H7 (cell line): ENCODE data around the gene ARMC7. TPM values are rescaled to one million over a fixed set of nuclear protein-coding genes. Genes with fewer than 3 reads are reported as not detected.
"Not testable (repeated sequence)": the region's sequence is repeated elsewhere in the genome, so short reads cannot be mapped to it uniquely, and the experiment has no call there.

Experiments
- DNase-seq: peaks from one replicate; pipeline ENCODE4 v3.0.0; 2012
- H3K27me3 ChIP-seq: 2 replicates; pipeline ENCODE4 v1.6.0; 2011; ENCODE audit warnings: mild to moderate bottlenecking, low read length; ENCODE audit not compliant: control insufficient read depth, insufficient read depth
- H3K36me3 ChIP-seq: replicated peaks from 2 replicates; pipeline ENCODE4 v1.5.1; 2011; ENCODE audit warnings: low read length; ENCODE audit not compliant: control insufficient read depth, insufficient read depth
- H3K4me3 ChIP-seq: 2 replicates; pipeline ENCODE4 v1.5.1; 2011; ENCODE audit warnings: low read depth, mild to moderate bottlenecking, control low read depth, low read length, moderate library complexity; ENCODE audit not compliant: insufficient read depth
- total RNA-seq: library from RNA; depleted of rRNA; stranded (reverse); fragments of >200 nt; shearing (Covaris generic); gene quantifications from 2 replicates; pipeline ENCODE4 v1.2.3, GENCODE V29; 2014

ARMC7 gene
- total RNA-seq, 1 experiment from 2014 or later: 6.2 TPM

- Histone ChIP-seq H3K27me3 (no peaks in the 10 kb centered on the region), H3K4me3 (no peak overlapping the region), H3K36me3 (peaks cover 5% of the 10 kb centered on the region)
- no peak for DNase-seq
Observed at GRCh38 chr17:75124819-75125162, 15.0 kb downstream of the ARMC7 start.

GRCh38 chr17:75125984-75126383, 16.2 kb downstream of the ARMC7 start:
- peaks cover 8% of the 10 kb centered on the region for H3K36me3 ChIP-seq
- DNase-seq: peak; percentile 64
- no peaks in the 10 kb centered on the region for H3K27me3 ChIP-seq
- H3K4me3 ChIP-seq: no peak overlapping the region

DNA sequence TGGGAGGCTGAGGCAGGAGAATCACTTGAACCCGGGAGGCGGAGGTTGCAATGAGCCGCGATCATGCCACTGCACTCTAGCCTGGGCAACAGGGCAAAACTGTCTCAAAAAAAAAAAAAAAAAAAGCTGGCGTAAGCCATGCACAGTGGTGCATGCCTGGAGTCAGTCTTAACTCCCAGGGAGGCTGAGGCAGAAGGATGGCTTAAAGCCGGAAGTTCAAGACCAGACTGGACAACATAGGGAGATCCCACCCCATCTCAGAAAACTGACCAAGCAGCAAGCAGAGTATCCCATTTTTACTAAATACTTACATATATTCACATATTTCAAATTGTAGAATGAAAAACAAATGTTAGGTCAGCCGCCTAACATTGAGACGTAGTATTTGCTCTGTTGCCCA, 17.2 kb downstream of the ARMC7 start:
- no peaks in the 10 kb centered on the region for H3K27me3 ChIP-seq
- no peak overlapping the region for H3K4me3 ChIP-seq
- no peak for DNase-seq
- H3K36me3 ChIP-seq: peaks cover 8% of the 10 kb centered on the region

- H3K36me3 ChIP-seq, H3K4me3 ChIP-seq, DNase-seq, H3K27me3 ChIP-seq: not testable (repeated sequence)
Observed at GRCh38 chr17:75127936-75128335, 18.2 kb downstream of the ARMC7 start.

DNA sequence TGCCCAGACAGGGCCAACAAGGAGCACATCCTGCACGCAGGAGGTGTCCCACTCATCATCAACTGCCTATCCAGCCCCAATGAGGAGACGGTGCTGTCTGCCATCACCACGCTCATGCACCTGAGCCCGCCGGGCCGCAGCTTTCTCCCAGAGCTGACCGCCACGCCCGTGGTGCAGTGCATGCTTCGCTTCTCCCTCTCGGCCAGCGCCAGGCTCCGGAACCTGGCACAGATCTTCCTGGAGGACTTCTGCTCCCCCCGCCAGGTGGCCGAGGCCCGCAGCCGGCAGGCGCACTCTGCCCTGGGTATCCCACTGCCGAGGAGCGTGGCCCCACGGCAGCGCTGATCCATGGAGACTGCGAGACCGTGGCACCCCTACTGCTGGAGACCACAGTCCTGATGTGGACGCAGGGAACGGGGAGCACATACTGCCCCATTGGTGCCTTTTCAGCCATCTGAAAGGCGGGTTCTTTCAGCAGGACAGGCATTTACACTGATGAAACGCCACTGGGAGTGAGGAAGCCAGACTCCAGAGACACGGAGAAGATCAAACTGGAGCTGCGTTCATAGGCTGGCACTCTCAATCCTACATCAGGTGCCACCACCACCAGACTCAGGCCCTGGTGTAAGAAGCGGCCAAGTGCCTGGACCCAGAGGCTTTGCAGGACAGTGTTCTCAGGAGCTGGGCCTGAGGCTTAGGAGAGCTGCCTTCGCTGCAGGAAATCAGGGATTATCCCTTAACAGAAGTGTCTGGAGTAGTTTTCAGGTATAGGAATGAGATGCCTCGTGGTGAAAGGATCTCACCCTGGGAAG, 19.1 kb downstream of the ARMC7 start:
- DNase-seq: peak; percentile 47

DNA sequence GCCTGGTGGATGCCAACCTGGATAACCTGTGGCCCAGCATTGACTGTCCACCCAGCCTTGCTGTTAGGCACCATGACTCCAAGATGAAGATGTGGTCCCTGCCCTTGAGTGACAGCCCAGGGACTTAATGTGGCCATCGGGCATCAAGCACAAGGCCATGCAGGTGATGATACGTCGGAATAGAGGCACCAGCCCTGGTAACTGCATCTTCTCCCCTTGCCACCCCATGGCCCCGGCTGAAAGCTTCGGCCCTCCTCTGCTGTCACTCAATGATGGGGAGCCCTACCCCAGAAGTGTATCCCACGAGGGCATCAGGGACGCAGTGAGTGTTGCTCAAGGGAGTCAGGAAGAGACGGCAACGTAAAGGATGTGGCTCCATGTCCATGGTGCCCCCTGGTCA, 19.8 kb downstream of the ARMC7 start:
- no peak overlapping the region for H3K4me3 ChIP-seq
- H3K36me3 ChIP-seq: peaks cover 8% of the 10 kb centered on the region
- no peaks in the 10 kb centered on the region for H3K27me3 ChIP-seq
- no peak for DNase-seq

More for the DNA sequence above, 19.1 kb downstream of the ARMC7 start:
- Histone ChIP-seq H3K27me3 (no peaks in the 10 kb centered on the region), H3K36me3 (peaks cover 8% of the 10 kb centered on the region), H3K4me3 (no peak overlapping the region)

DNA sequence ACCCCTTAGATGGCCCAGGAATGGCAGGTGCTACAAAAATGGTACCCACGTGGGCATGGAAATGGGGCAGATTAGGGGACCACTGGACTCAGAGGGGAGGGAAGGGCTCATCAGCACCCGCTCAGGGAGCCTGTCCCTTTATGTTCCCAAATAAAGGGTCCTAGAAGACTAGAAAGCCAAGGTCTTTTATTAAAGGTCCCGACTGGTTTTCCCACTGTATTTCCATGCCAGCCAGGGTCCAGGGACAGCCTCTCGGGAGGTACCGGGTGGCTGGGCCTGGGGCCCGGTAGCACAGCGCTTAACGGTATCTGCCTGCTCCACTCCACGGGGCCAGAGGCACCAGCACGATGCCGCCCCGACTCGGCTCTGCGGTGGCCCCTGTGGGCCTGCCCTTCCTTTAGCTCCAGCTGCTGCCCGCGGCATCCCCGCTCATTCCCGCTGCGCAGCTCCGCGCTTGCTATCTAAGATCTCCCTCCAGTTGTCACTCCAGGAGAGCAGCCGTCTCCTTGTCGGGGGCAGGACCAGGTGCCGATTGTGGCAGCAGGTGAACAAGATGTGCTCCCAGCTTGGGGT, 20.4 kb downstream of the ARMC7 start:
- H3K27me3 ChIP-seq: no peaks in the 10 kb centered on the region
- DNase-seq: no peak
- peak overlapping the region; percentile 80 for H3K4me3 ChIP-seq
- peaks cover 9% of the 10 kb centered on the region for H3K36me3 ChIP-seq

DNA sequence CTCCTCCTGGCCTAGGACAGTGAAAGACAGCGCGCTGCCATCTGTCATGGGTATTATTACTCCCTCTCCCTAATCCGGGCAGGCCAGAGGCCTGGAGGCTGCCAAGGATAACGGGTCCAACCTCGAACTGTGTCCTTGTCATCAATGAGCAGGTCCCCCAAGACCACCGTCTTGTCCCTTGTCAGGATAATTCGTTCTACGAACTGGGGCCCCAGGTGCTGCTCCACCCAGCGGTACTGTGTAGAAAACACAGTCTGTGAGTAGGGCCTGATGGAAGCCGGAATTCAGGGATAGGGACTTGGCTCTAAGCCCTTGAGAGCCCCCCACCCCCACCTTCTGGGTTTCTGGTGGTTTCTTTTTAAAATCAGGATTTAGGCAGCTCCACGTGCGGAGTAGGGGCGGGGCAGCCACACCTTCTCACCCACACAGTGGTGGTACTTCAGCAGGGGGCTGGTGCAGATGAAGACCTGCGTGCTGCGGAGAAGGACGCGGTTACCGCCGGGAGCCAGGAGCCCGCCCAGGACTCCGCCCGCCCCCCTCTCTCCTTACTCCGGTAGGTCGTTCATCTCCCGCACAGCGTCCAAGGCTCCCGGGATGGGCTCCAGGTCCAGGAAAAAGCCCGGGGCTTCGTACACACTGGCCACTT, 21.0 kb downstream of the ARMC7 start:
- Histone ChIP-seq H3K36me3 (peaks cover 14% of the 10 kb centered on the region), H3K4me3 (peak overlapping the region; percentile 80), H3K27me3 (no peaks in the 10 kb centered on the region)
- DNase-seq: peak; percentile 92

DNA sequence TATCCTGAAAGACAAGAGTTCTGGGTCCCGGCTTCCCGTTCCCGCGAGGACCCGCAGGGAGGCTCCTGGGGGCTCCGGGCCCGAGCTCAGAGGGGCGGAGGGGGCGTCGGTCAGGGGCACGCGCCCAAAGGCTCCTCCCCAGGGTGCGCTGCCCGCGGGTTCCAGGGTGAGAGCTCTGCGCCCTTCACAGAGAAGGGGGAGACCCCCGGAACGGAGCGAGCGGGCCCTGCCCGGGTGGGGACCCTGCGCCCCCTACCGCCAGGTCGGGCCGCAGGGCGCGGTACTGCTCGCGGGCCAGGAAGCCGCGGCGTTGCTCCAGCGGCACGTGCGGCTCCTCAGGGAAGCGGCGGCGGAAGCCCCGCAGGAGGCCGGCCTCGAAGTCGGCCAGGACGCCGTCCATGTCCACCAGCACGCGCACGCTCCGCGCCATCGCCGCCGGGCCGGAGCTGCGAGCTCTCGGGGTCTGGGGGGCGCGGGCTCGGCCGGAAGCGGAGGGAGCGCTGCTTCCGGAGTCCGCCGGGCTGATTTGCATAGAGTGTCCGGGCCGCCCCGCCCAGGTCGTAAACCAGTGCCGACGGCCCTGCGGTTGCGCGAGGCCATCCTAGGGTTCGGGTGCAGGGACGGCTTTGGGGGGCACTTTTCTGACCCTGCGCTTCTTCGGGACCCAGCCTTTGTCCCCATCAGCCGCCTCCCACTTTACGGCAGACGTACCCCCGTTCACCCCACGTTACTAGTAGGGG, 21.7 kb downstream of the ARMC7 start, which contains the start of gene NT5C:
NT5C (minus strand) TSS at position 465 of the 740 bp plus-strand sequence; CDS start at position 430, 35 bp downstream.
- DNase-seq: peak; percentile 97
- H3K4me3 ChIP-seq: peak within 1 kb of the TSS; percentile 80
- peaks cover 15% of the 10 kb centered on the region for H3K36me3 ChIP-seq
- no peaks in the 10 kb centered on the region for H3K27me3 ChIP-seq

DNA sequence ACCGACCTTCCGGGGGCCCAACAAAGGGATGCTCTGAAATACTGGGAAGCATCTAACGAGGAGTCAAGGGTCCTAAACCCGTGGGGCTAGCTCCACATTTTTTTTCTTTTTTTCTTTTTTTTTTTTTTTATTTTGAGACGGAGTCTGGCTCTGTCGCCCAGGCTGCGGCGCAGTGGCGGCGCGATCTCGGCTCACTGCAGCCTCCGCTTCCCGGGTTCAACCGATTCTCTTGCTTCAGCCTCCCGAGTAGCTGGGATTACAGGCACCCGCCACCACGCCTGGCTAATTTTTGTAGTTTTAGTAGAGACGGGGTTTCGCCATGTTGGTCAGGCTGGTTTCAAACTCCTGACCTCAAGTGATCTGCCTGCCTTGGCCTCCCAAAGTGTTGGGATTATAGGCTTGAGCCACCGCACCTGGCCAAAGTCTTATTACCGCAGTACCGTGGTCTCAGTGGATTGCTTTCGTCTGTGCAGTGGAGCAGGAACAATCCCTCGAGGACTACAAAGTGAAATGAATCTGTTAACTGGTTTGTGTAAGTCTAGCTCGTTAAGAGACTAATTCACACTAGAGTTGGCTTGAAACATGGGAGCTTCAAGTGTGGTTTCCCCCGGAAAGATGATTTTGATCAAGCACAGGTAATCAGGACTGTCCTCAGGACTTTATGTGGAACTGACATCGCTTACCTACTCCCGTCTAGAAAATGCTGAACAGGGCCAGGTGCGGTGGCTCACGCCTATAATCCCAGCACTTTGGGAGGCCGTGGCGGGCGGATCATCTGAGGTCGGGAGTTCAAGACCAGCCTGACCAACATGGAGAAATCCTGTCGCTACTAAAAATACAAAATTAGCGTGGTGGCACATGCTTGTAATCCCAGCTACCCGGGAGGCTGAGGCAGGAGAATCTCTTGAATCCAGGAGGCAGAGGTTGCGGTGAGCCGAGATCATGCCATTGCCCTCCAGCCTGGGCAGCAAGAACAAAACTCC, 22.5 kb downstream of the ARMC7 start:
- not testable (repeated sequence) for H3K27me3 ChIP-seq, DNase-seq
- peaks cover 17% of the 10 kb centered on the region for H3K36me3 ChIP-seq
- peak overlapping the region; percentile 80 for H3K4me3 ChIP-seq

DNA sequence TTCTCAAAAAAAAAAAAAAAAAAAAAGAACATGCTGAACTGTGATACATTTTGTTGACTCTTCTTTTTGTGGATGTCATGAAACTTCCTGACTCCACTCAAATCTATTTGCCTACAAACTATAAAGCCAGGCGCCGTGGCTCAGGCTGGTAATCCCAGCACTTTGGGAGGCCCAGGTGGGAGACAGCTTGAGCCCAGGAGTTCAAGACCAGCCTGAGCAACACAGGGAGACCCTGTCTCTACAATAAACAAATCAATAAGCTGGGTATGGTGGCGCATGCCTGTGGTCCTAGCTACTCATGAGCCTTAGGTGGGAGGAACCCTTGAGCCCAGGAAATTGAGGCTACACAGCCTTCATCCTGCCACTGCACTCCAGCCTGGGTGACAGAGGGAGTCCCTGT, 23.2 kb downstream of the ARMC7 start:
- Histone ChIP-seq H3K4me3 (no peak overlapping the region), H3K36me3 (peaks cover 17% of the 10 kb centered on the region), H3K27me3 (no peaks in the 10 kb centered on the region)
- DNase-seq: no peak

- H3K27me3 ChIP-seq, H3K4me3 ChIP-seq, DNase-seq: not testable (repeated sequence)
- peaks cover 19% of the 10 kb centered on the region for H3K36me3 ChIP-seq
Observed at GRCh38 chr17:75133607-75134347, 24.0 kb downstream of the ARMC7 start.

DNA sequence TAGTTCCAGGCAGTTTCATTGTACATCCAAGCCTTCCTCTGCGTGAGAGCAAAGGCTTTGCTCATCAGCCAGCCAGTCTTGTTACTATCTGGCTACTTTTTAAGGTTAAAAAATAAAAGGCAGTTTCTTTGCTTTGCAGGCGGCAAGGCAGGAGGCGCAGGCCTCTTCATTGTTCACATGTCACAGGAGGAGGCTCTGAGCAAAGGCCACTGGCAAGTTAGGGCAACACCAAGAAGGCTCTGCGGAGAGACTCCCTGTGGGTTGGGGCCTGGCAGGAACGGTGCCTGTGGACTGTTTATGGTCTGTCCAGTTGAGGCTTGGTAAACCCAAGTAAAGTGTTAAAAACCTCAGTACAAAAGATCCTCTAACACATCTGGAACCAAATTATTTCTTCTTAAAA, 25.7 kb downstream of the ARMC7 start:
- Histone ChIP-seq H3K27me3 (no peaks in the 10 kb centered on the region), H3K36me3 (peaks cover 22% of the 10 kb centered on the region), H3K4me3 (no peak overlapping the region)
- no peak for DNase-seq
